ENCODE measurements around the gene NR1I2. TPM values are rescaled to one million over a fixed set of nuclear protein-coding genes. Genes with fewer than 3 reads are reported as not detected.

NR1I2 gene
- polyA plus RNA-seq, 2 of the 4 experiments (the other 2 are of a cell fraction) = not detected

- TF ChIP-seq JUNB (IDR thresholded peaks at IDR 0.05) (no peak), ZC3H11A (IDR thresholded peaks at IDR 0.05) (no peak), MAFK (IDR thresholded peaks at IDR 0.05; ENCODE audit: partially characterized antibody) (no peak), HEYL (CRISPR knock-in tag; IDR thresholded peaks at IDR 0.05) (no peak), NFE2L2 (conservative IDR thresholded peaks at IDR 0.05; ENCODE audit: low read length) (no peak), MYC (IDR thresholded peaks at IDR 0.05; ENCODE audit: borderline replicate concordance, low read length) (no peak), NPAS2 (CRISPR knock-in tag; IDR thresholded peaks at IDR 0.05; ENCODE audit: borderline replicate concordance) (no peak), ZNF302 (CRISPR knock-in tag; IDR thresholded peaks at IDR 0.05) (no peak), EHF (CRISPR knock-in tag; IDR thresholded peaks at IDR 0.05) (no peak), EP300 (IDR thresholded peaks at IDR 0.05) (no peak), PHF8 (IDR thresholded peaks at IDR 0.05; ENCODE audit: borderline replicate concordance, low read depth) (no peak), POLR2A (IDR thresholded peaks at IDR 0.05; ENCODE audit: low read length) (no peak), CHD4 (IDR thresholded peaks at IDR 0.05; ENCODE audit: borderline replicate concordance) (no peak), ESRRA (IDR thresholded peaks at IDR 0.05; ENCODE audit: borderline replicate concordance, low read length) (no peak), JUN (IDR thresholded peaks at IDR 0.05) (no peak)
- POLR2A ChIA-PET = no interaction called here
- Histone ChIP-seq H3K27ac (no peak overlapping the region), H3K9me3 (no peaks in the 10 kb centered on the region), H3K4me1 (no peaks in the 10 kb centered on the region), H3K4me3 (no peak overlapping the region), H3K4me2 (no peak overlapping the region)
- no peak for FAIRE-seq
- 87% methylated on average over 2 of the region's 2 CpGs for WGBS (ENCODE audit: missing lambda C conversion rate)
- no peak for DNase-seq (ENCODE audit: low read depth in 1 of 2, low spot score in 1 of 2)
- ATAC-seq = no peak
- CTCF ChIA-PET = no interaction called here
These were observed 79.8 kb downstream of the NR1I2 start for GRCh38 chr3:119861681-119862080.

GRCh38 chr3:119862616-119863015 lies 80.7 kb downstream of the NR1I2 start:
- ChIA-PET POLR2A (no interaction called here), CTCF (no interaction called here)
- no peak overlapping the region for H3K27ac ChIP-seq
- no peak for TF ChIP-seq REST (IDR thresholded peaks at IDR 0.05)
- TF ChIP-seq MAFK (IDR thresholded peaks at IDR 0.05; ENCODE audit: partially characterized antibody) = no peak
- no peak for TF ChIP-seq CBX2 (IDR thresholded peaks at IDR 0.05; ENCODE audit: borderline replicate concordance, low read depth)
- no peak for TF ChIP-seq TP53 (CRISPR knock-in tag; IDR thresholded peaks at IDR 0.05)
- no peak for TF ChIP-seq MAX (IDR thresholded peaks at IDR 0.05)
- TF ChIP-seq ESRRA (IDR thresholded peaks at IDR 0.05; ENCODE audit: borderline replicate concordance, low read length) = no peak
- H3K4me1 ChIP-seq = no peaks in the 10 kb centered on the region
- H3K4me2 ChIP-seq = no peak overlapping the region
- FAIRE-seq (no peak), ATAC-seq (no peak), DNase-seq (ENCODE audit: low read depth in 1 of 2, low spot score in 1 of 2) (no peak)
- no peak overlapping the region for H3K4me3 ChIP-seq
- no peaks in the 10 kb centered on the region for H3K9me3 ChIP-seq
- WGBS (ENCODE audit: missing lambda C conversion rate) = 86% methylated on average over 2 of the region's 2 CpGs

- Histone ChIP-seq H3K27ac (no peak overlapping the region), H3K4me1 (no peaks in the 10 kb centered on the region), H3K4me2 (no peak overlapping the region), H3K4me3 (no peak overlapping the region), H3K9me3 (no peaks in the 10 kb centered on the region)
- WGBS (ENCODE audit: missing lambda C conversion rate) = 87% methylated on average over 7 of the region's 7 CpGs
- TF ChIP-seq HMGXB4 (CRISPR knock-in tag; IDR thresholded peaks at IDR 0.05; ENCODE audit: borderline replicate concordance) (no peak), EP300 (IDR thresholded peaks at IDR 0.05) (no peak), NR3C1 (IDR thresholded peaks at IDR 0.05) (no peak)
- no peak for DNase-seq (ENCODE audit: low read depth in 1 of 2, low spot score in 1 of 2)
- ChIA-PET POLR2A (no interaction called here), CTCF (interaction anchor here (1.2 to 1.4 kb wide), 2 partner anchors 28 to 589 kb away, joined by 4 to 5 read pairs; no protein-coding TSS in a partner anchor)
- no peak for FAIRE-seq
- ATAC-seq = no peak
These were observed 82.6 kb downstream of the NR1I2 start for GRCh38 chr3:119864476-119864875.

Other genes starting within 250 kb of the NR1I2 start
- gene CD80, start 222.5 kb upstream of the NR1I2 start, polyA plus RNA-seq (2011; rRNA removed) = 0.08 TPM in 1 of 2 replicates, not detected in the other
- gene CD80, start 222.5 kb upstream of the NR1I2 start, polyA plus RNA-seq (2017; fragmentation: RNase III; extraction: RNeasy Plus Mini Kit Qiagen cat#74134 plus additional on column Dnase treatment) = not detected in 3 replicates
- 3.7 and 4.1 TPM in 2 replicates for gene ADPRH, start 202.6 kb upstream of the NR1I2 start, polyA plus RNA-seq (2011; rRNA removed)
- 3.3 to 4.2 TPM (median 3.8 TPM) in 3 replicates for gene ADPRH, start 202.6 kb upstream of the NR1I2 start, polyA plus RNA-seq (2017; fragmentation: RNase III; extraction: RNeasy Plus Mini Kit Qiagen cat#74134 plus additional on column Dnase treatment)
- 0.18 and 0.41 TPM in 2 replicates for gene PLA1A, start 184.2 kb upstream of the NR1I2 start, polyA plus RNA-seq (2011; rRNA removed)
- gene PLA1A, start 184.2 kb upstream of the NR1I2 start, polyA plus RNA-seq (2017; fragmentation: RNase III; extraction: RNeasy Plus Mini Kit Qiagen cat#74134 plus additional on column Dnase treatment) = 0.12 to 0.17 TPM (median 0.12 TPM) in 3 replicates
- 0.62 and 1.0 TPM in 2 replicates for gene POPDC2, start 121.5 kb upstream of the NR1I2 start, polyA plus RNA-seq (2011; rRNA removed)
- gene POPDC2, start 121.5 kb upstream of the NR1I2 start, polyA plus RNA-seq (2017; fragmentation: RNase III; extraction: RNeasy Plus Mini Kit Qiagen cat#74134 plus additional on column Dnase treatment) = 0.17 to 0.74 TPM (median 0.54 TPM) in 3 replicates
- 75.7 and 79.0 TPM in 2 replicates for gene COX17, start 104.7 kb upstream of the NR1I2 start, polyA plus RNA-seq (2011; rRNA removed)
- 149 to 157 TPM (median 151 TPM) in 3 replicates for gene COX17, start 104.7 kb upstream of the NR1I2 start, polyA plus RNA-seq (2017; fragmentation: RNase III; extraction: RNeasy Plus Mini Kit Qiagen cat#74134 plus additional on column Dnase treatment)
- gene CFAP91, start 79.1 kb upstream of the NR1I2 start, polyA plus RNA-seq (2011; rRNA removed) = 1.1 and 1.2 TPM in 2 replicates
- gene CFAP91, start 79.1 kb upstream of the NR1I2 start, polyA plus RNA-seq (2017; fragmentation: RNase III; extraction: RNeasy Plus Mini Kit Qiagen cat#74134 plus additional on column Dnase treatment) = 0.41 to 0.52 TPM (median 0.45 TPM) in 3 replicates

All from A549 (cell line).